ENCODE data around the gene MYF6. TPM values are rescaled to one million over a fixed set of nuclear protein-coding genes. Genes with fewer than 3 reads are reported as not detected.

The MYF6 gene
- total RNA-seq, 1 experiment from 2014 or later, result not detected

- in situ Hi-C loops (cut with HindIII; ENCODE audit: low sequenced_read_pairs), result no loop called here
- no peak for DNase-seq (ENCODE audit: low spot score)
These were observed 4.3 kb upstream of the MYF6 start for GRCh38 chr12:80702889-80703805.

GRCh38 chr12:80704420-80704819 lies 3.0 kb upstream of the MYF6 start:
- DNase-seq (ENCODE audit: low spot score), result no peak

GRCh38 chr12:80707830-80708258 lies 410 bp downstream of the MYF6 start:
- in situ Hi-C loops (cut with HindIII; ENCODE audit: low sequenced_read_pairs), result no loop called here
- no peak for DNase-seq (ENCODE audit: low spot score)

More at GRCh38 chr12:80704420-80704819, 3.0 kb upstream of the MYF6 start:
- in situ Hi-C loops (cut with HindIII; ENCODE audit: low sequenced_read_pairs), result no loop called here

- DNase-seq (ENCODE audit: low spot score), result no peak
- in situ Hi-C loops (cut with HindIII; ENCODE audit: low sequenced_read_pairs), result no loop called here
These were observed 983 bp downstream of the MYF6 start for GRCh38 chr12:80708259-80708974.

- no peak for DNase-seq (ENCODE audit: low spot score)
- in situ Hi-C loops (cut with HindIII; ENCODE audit: low sequenced_read_pairs), result no loop called here
These were observed 1.5 kb downstream of the MYF6 start for GRCh38 chr12:80708975-80709328.

GRCh38 chr12:80709811-80710726 lies 2.6 kb downstream of the MYF6 start:
- no peak for DNase-seq (ENCODE audit: low spot score)
- in situ Hi-C loops (cut with HindIII; ENCODE audit: low sequenced_read_pairs), result no loop called here

- in situ Hi-C loops (cut with HindIII; ENCODE audit: low sequenced_read_pairs), result no loop called here
- DNase-seq (ENCODE audit: low spot score), result no peak
These were observed 3.5 kb downstream of the MYF6 start for GRCh38 chr12:80710727-80711449.

GRCh38 chr12:80711866-80712265 lies 4.4 kb downstream of the MYF6 start:
- in situ Hi-C loops (cut with HindIII; ENCODE audit: low sequenced_read_pairs), result no loop called here

GRCh38 chr12:80712866-80713265 lies 5.4 kb downstream of the MYF6 start:
- DNase-seq (ENCODE audit: low spot score), result no peak
- in situ Hi-C loops (cut with HindIII; ENCODE audit: low sequenced_read_pairs), result no loop called here

More at GRCh38 chr12:80711866-80712265, 4.4 kb downstream of the MYF6 start:
- DNase-seq (ENCODE audit: low spot score), result no peak

GRCh38 chr12:80713419-80713818 lies 6.0 kb downstream of the MYF6 start:
- DNase-seq (ENCODE audit: low spot score), result no peak
- in situ Hi-C loops (cut with HindIII; ENCODE audit: low sequenced_read_pairs), result no loop called here

- DNase-seq (ENCODE audit: low spot score), result no peak
- in situ Hi-C loops (cut with HindIII; ENCODE audit: low sequenced_read_pairs), result no loop called here
These were observed 6.6 kb downstream of the MYF6 start for GRCh38 chr12:80714055-80714454.

- in situ Hi-C loops (cut with HindIII; ENCODE audit: low sequenced_read_pairs), result no loop called here
- no peak for DNase-seq (ENCODE audit: low spot score)
These were observed 7.4 kb downstream of the MYF6 start for GRCh38 chr12:80714846-80715245.

- DNase-seq (ENCODE audit: low spot score), result no peak
- in situ Hi-C loops (cut with HindIII; ENCODE audit: low sequenced_read_pairs), result no loop called here
These were observed 8.3 kb downstream of the MYF6 start for GRCh38 chr12:80715713-80716249.

- DNase-seq (ENCODE audit: low spot score), result no peak
- in situ Hi-C loops (cut with HindIII; ENCODE audit: low sequenced_read_pairs), result no loop called here
These were observed 9.4 kb downstream of the MYF6 start, which contains the start of gene MYF5 for GRCh38 chr12:80716696-80717469. Gene MYF5 (plus strand): TSS chr12:80716912. CDS start chr12:80717064, 152 bp downstream.

GRCh38 chr12:80717856-80718255 lies 10.4 kb downstream of the MYF6 start:
- in situ Hi-C loops (cut with HindIII; ENCODE audit: low sequenced_read_pairs), result no loop called here
- no peak for DNase-seq (ENCODE audit: low spot score)

GRCh38 chr12:80720516-80720915 lies 13.1 kb downstream of the MYF6 start:
- in situ Hi-C loops (cut with HindIII; ENCODE audit: low sequenced_read_pairs), result no loop called here
- DNase-seq (ENCODE audit: low spot score), result no peak

GRCh38 chr12:80721326-80721725 lies 13.9 kb downstream of the MYF6 start:
- in situ Hi-C loops (cut with HindIII; ENCODE audit: low sequenced_read_pairs), result no loop called here
- no peak for DNase-seq (ENCODE audit: low spot score)

Data from G401 (cell line).